DND-41 (cell line): ENCODE data around the gene REEP6.

ENCODE experiments used
- ATAC-seq: fragments of 200-7000 bp; cut with Tn5 transposase; 3 replicates; pipeline ENCODE4 v1.9.1; 2021; ENCODE audit warnings: low read depth; ENCODE audit not compliant: insufficient read depth
- DNase-seq: peaks from one replicate; pipeline ENCODE4 v3.0.0-alpha.2; 2020
- H2AFZ ChIP-seq: 2 replicates; pipeline ENCODE4 v1.6.0; 2012; ENCODE audit warnings: low read depth, low read length
- H3K27ac ChIP-seq: 2 replicates; pipeline ENCODE4 v1.5.1; 2012; ENCODE audit warnings: low read length, inconsistent platforms
- H3K27me3 ChIP-seq: fragments of 200-600 bp; sonication (generic); 2 replicates; pipeline ENCODE4 v1.6.0; 2012; ENCODE audit warnings: low read length, mild to moderate bottlenecking, inconsistent platforms; ENCODE audit not compliant: insufficient read depth, poor library complexity
- H3K36me3 ChIP-seq: 2 replicates; pipeline ENCODE4 v1.5.1; 2012; ENCODE audit warnings: low read length, inconsistent platforms; ENCODE audit not compliant: insufficient read depth
- H3K4me1 ChIP-seq: 2 replicates; pipeline ENCODE4 v1.5.1; 2012; ENCODE audit warnings: mild to moderate bottlenecking, low read length; ENCODE audit not compliant: insufficient read depth
- H3K4me2 ChIP-seq: 2 replicates; pipeline ENCODE4 v1.6.0; 2012; ENCODE audit warnings: mild to moderate bottlenecking, moderate library complexity, low read length, inconsistent platforms; ENCODE audit not compliant: insufficient read depth
- H3K4me3 ChIP-seq, 2 experiments: fragments of 200-600 bp in 1 of 2; shearing (Covaris generic) in 1 of 2; 2 replicates each; pipeline ENCODE4 v1.5.1; 2012 to 2016; ENCODE audit warnings: inconsistent platforms in 2 of 2, low read length in 2 of 2, mild to moderate bottlenecking in 2 of 2, low read depth in 1 of 2, moderate library complexity in 1 of 2
- H3K79me2 ChIP-seq: 2 replicates; pipeline ENCODE4 v1.6.0; 2012; ENCODE audit warnings: low read length, inconsistent platforms; ENCODE audit not compliant: insufficient read depth
- H3K9ac ChIP-seq: 2 replicates; pipeline ENCODE4 v1.6.0; 2012; ENCODE audit warnings: low read depth, mild to moderate bottlenecking, inconsistent platforms, low read length, moderate library complexity
- H3K9me3 ChIP-seq: 2 replicates; pipeline ENCODE4 v1.5.1; 2012; ENCODE audit warnings: low read length, moderate library complexity, mild to moderate bottlenecking, inconsistent platforms; ENCODE audit not compliant: insufficient read depth, severe bottlenecking
- H4K20me1 ChIP-seq: 2 replicates; pipeline ENCODE4 v1.6.0; 2012; ENCODE audit warnings: low read length; ENCODE audit not compliant: insufficient read depth
- EZH2 ChIP-seq: IDR thresholded peaks from 3 replicates; pipeline ENCODE4 v1.6.1; 2012; ENCODE audit warnings: borderline replicate concordance, low read depth, mild to moderate bottlenecking, moderate library complexity, low read length, inconsistent platforms; ENCODE audit not compliant: severe bottlenecking
- TF ChIP-seq, protein P1 (sequence below): IDR thresholded peaks from 2 replicates; pipeline ENCODE4 v1.5.1; 2012; ENCODE audit warnings: borderline replicate concordance, low read length, moderate library complexity, mild to moderate bottlenecking; ENCODE audit not compliant: poor library complexity, severe bottlenecking; ENCODE audit errors: extremely low read depth

Gene REEP6

DNA sequence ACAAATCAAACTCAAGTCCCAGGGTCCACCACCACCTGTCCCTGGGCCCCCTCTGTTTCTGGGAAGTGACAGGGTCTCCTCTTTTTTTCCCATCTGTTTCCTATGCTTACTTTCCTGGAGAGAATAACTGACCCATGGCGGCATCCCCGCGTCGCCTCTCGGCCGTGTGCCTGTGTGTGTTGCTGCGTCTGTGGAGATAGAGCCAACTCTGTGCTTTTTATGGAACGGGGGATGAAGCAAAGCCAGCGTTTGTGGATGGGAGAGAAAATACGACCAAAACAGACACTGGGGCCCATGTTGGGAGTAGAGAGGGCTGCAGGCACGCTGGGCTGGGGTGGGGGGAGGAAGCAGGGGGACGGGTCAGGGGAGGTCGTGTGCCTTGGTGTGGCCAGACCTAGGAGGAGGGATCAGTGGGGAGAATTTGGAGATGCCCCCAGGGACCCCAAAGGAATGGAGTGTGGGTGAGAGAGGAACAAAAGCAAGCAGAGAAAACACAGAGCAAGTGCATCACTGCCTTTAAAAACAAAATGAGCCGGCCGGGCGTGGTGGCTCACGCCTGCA is 49.5 kb downstream of the REEP6 start:
- Histone ChIP-seq H3K27ac (no peak overlapping the region), H3K9me3 (no peaks in the 10 kb centered on the region), H3K27me3 (no peaks in the 10 kb centered on the region), H3K4me2 (no peak overlapping the region), H4K20me1 (no peaks in the 10 kb centered on the region), H3K36me3 (no peaks in the 10 kb centered on the region), H3K79me2 (no peaks in the 10 kb centered on the region), H3K4me1 (no peaks in the 10 kb centered on the region), H2AFZ (no peak overlapping the region), H3K4me3 (no peak overlapping the region), H3K9ac (no peak overlapping the region)
- no peak for DNase-seq
- no peak for ATAC-seq
- TF ChIP-seq, protein P1, sequence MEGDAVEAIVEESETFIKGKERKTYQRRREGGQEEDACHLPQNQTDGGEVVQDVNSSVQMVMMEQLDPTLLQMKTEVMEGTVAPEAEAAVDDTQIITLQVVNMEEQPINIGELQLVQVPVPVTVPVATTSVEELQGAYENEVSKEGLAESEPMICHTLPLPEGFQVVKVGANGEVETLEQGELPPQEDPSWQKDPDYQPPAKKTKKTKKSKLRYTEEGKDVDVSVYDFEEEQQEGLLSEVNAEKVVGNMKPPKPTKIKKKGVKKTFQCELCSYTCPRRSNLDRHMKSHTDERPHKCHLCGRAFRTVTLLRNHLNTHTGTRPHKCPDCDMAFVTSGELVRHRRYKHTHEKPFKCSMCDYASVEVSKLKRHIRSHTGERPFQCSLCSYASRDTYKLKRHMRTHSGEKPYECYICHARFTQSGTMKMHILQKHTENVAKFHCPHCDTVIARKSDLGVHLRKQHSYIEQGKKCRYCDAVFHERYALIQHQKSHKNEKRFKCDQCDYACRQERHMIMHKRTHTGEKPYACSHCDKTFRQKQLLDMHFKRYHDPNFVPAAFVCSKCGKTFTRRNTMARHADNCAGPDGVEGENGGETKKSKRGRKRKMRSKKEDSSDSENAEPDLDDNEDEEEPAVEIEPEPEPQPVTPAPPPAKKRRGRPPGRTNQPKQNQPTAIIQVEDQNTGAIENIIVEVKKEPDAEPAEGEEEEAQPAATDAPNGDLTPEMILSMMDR: no peak
- TF ChIP-seq EZH2: no peak
